ENCODE data around the gene MSL1.

The MSL1 gene

DNA sequence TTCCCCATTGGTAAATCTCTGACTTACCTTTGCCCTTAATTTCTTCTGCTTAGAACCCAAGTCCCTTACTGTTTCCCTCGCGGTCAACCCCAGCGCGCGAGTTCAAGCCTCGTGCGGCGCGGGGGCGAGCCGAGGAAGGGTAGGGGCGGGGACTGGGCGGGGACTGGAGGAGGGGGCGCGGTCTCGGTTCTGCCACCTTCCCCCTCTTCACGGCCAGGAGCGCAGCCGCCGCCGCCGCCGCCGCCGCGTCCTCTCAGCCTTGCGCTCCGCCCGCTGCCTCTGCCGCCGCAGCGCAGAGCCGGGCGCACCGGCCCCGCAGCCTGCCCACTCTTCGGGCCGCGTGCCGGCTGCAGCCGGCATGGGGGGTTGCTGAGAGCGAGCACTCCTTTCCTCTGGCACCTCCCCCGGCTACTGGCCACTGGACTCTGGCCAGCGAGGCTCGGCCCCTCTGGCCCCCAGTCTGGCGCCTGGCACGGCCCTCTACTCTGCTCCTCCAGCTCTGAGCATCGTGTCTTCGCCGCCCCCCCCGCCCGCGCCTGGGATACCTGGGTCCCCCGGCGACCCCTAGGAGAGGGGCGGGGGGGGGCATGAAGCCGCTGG is 55.6 kb downstream of the MSL1 start, which contains the start of gene RAPGEFL1:
Gene RAPGEFL1, plus strand, starts transcription at position 196 of the 600 bp plus-strand sequence. Its CDS starts 392 bp downstream, at position 588.
- DNase-seq, result peak; percentile 87

GRCh38 chr17:40178021-40178601 is 56.3 kb downstream of the MSL1 start:
- peak; percentile 32 for DNase-seq

GRCh38 chr17:40178660-40179059 is 56.9 kb downstream of the MSL1 start:
- peak; percentile 10 for DNase-seq

GRCh38 chr17:40179923-40180659 is 58.3 kb downstream of the MSL1 start:
- DNase-seq, result peak; percentile 29

DNA sequence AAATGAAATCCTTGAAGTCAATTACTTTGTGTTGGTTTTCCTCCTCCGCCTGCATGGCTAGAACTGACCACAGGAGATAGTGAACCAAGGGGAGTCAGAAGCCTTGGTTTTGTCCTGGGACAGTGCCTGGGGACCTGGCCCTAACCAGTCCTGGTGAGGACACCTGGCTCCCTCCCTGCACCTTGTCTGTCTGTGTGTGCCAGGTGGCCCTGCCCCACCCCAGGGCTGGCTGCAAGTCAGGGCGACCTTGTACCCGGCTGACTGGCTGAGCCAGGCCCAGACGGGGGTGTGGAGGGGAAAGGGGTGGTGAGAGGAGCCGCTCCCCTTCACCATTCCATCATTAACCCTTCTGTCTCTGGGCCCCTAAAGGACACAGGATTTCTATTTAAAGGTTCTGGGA is 58.9 kb downstream of the MSL1 start:
- peak; percentile 8 for DNase-seq

GRCh38 chr17:40181205-40181604 is 59.4 kb downstream of the MSL1 start:
- DNase-seq, result no peak

DNA sequence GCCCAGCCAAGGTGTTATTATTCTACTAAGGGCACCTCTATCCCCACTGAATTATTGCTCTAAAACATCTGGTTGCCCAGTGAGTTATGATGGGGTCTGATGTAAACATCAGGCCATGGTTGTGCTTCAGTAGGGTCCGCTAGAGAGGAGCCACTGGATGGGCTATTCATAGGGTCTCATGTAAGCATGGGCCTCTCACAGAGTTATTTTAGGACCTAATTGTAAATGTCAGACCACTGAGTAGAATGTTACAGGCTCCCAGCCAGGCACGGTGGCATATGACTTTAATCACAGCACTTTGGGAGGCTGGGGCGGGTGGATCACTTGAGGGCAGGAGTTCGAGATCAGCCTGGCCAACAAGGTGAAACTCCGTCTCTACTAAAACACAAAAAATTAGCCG is 60.8 kb downstream of the MSL1 start:
- no peak for DNase-seq
